Activated CD4-positive, alpha-beta memory T cell treated with anti-CD3 and anti-CD28 coated beads, Interleukin-2, amount 10 ng/mL, durations not matched to agents 7 days and 5 days (primary cell): Measurements from ENCODE around the gene LHFPL5. TPM values are rescaled to one million over a fixed set of nuclear protein-coding genes. Genes with fewer than 3 reads are reported as not detected.

Experiments
- CTCF ChIA-PET: fragments of 350-600 bp; sonication (Branson Sonifier 250); formaldehyde crosslinking; loops from one replicate; lab custom pipeline; 2021; ENCODE audit warnings: antibody characterized with exemption, inconsistent platforms; lab: Charles Lee
- POLR2A ChIA-PET: fragments of 350-600 bp; sonication (Branson Sonifier 250); formaldehyde crosslinking; loops from one replicate; lab custom pipeline; 2021; ENCODE audit warnings: antibody characterized with exemption; lab: Charles Lee
- DNase-seq: peaks from one replicate; pipeline ENCODE4 v3.0.0-alpha.2; 2020
- H3K27ac Mint-ChIP-seq: one replicate; pipeline ENCODE4 v1.8.0; 2021; ENCODE audit warnings: mild to moderate bottlenecking, mixed read lengths
- H3K27me3 Mint-ChIP-seq: one replicate; pipeline ENCODE4 v1.8.0; 2021; ENCODE audit warnings: mixed read lengths
- H3K36me3 Mint-ChIP-seq: one replicate; pipeline ENCODE4 v1.8.0; 2021; ENCODE audit warnings: low read depth, mixed read lengths
- H3K4me1 Mint-ChIP-seq: one replicate; pipeline ENCODE4 v1.8.0; 2021; ENCODE audit warnings: mixed read lengths
- H3K4me3 Mint-ChIP-seq: one replicate; pipeline ENCODE4 v1.8.0; 2021; ENCODE audit warnings: mild to moderate bottlenecking, mixed read lengths
- H3K9me3 Mint-ChIP-seq: one replicate; pipeline ENCODE4 v1.8.0; 2021; ENCODE audit warnings: mixed read lengths
- total RNA-seq, 2 experiments: library from RNA; stranded (reverse); gene quantifications; one replicate each; pipeline ENCODE4 v1.2.3, GENCODE V29; 2021

LHFPL5 gene
- total RNA-seq, 2 experiments from 2014 or later, result not detected

DNA sequence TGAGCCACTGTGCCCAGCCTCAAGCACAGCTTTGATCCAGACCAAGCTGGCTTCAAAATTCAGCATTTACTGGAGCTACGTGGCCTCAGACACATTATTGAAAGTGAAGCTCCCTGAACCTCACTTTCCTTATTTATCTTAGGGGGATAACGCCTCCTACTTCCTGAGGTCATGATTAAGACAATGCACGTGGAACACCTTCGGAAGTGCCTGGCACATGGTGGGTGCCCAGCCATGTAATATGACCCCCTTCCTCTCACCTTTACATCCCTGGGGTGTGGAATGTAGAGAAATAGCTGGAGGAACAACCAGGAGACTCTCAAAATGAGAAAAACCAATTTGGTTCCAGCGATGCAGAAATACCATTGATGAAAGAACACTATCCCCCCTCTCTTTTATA is 6.4 kb upstream of the LHFPL5 start:
- DNase-seq, result no peak
- Mint-ChIP-seq H3K27ac (no peak overlapping the region), H3K36me3 (no peaks in the 10 kb centered on the region), H3K4me3 (no peak overlapping the region), H3K9me3 (no peaks in the 10 kb centered on the region), H3K4me1 (no peaks in the 10 kb centered on the region), H3K27me3 (peaks cover 8% of the 10 kb centered on the region)
- ChIA-PET CTCF (no interaction called here), POLR2A (no interaction called here)

DNA sequence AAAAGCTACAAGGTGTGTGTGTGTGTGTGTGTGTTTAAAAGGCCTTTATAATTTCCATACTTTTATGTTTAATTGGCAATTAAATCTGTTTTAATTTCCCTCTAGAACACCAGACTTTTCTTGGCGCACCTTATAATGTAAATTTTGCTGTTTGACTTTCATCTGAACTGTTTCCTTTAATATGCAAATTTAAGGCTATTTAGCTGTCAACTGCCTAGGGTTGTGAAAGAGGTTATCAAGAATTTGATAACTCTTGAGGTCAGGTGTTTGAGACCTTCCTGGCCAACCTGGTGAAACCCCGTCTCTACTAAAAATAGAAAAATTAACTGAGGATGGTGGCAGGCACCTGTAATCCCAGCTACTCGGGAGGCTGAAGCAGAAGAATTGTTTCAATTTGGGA is 4.0 kb upstream of the LHFPL5 start:
- ChIA-PET POLR2A (no interaction called here), CTCF (no interaction called here)
- DNase-seq, result no peak
- Mint-ChIP-seq H3K36me3 (no peaks in the 10 kb centered on the region), H3K9me3 (no peaks in the 10 kb centered on the region), H3K4me1 (peaks cover 2% of the 10 kb centered on the region), H3K27me3 (peaks cover 12% of the 10 kb centered on the region), H3K4me3 (no peak overlapping the region), H3K27ac (no peak overlapping the region)

DNA sequence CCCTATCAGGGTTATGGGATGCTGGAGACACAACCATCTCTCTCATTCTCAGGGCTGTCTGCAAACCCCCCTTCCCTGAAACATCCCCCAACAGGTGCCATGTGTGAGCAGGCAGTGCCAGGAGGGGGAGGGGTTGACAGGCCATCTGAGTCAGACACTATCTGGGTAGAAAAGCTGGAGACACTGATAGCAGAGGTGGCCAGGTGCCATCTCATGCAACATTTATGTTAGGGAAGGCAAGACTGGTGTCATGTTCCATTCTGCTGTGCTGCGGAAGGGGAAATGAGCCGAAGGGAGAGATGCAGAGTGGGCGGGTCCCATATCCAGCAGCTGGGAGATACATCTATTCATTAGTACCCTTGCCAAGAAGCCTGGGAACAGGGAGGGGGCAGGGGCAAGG is 3.5 kb downstream of the LHFPL5 start:
- ChIA-PET POLR2A (no interaction called here), CTCF (no interaction called here)
- no peak overlapping the region for H3K4me3 Mint-ChIP-seq
- no peak overlapping the region for H3K27ac Mint-ChIP-seq
- no peak for DNase-seq
- peaks cover 7% of the 10 kb centered on the region for H3K27me3 Mint-ChIP-seq
- H3K9me3 Mint-ChIP-seq, result no peaks in the 10 kb centered on the region
- H3K4me1 Mint-ChIP-seq, result peaks cover 8% of the 10 kb centered on the region
- H3K36me3 Mint-ChIP-seq, result no peaks in the 10 kb centered on the region

DNA sequence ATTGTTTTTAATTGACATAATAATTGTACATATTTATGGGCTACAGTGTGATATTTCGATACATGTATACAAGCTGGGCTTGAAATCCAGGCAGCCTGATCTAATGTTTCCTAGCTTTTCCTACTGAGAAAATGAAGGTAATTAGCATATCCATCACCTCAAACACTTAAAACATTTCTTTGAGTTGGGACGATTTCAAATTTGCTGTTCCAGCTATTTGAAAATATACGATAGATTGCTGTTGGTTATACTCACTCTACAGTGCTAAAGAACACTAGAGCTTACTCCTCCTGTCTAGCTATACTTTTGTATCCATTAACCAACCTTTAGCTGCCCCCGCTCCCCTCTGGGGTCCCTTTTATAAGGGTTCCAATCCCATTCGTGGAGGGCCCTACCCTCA is 4.7 kb downstream of the LHFPL5 start:
- ChIA-PET POLR2A (no interaction called here), CTCF (no interaction called here)
- H3K4me3 Mint-ChIP-seq, result no peak overlapping the region
- no peaks in the 10 kb centered on the region for H3K9me3 Mint-ChIP-seq
- peaks cover 6% of the 10 kb centered on the region for H3K27me3 Mint-ChIP-seq
- H3K4me1 Mint-ChIP-seq, result peaks cover 7% of the 10 kb centered on the region
- no peak for DNase-seq
- H3K36me3 Mint-ChIP-seq, result no peaks in the 10 kb centered on the region
- no peak overlapping the region for H3K27ac Mint-ChIP-seq

DNA sequence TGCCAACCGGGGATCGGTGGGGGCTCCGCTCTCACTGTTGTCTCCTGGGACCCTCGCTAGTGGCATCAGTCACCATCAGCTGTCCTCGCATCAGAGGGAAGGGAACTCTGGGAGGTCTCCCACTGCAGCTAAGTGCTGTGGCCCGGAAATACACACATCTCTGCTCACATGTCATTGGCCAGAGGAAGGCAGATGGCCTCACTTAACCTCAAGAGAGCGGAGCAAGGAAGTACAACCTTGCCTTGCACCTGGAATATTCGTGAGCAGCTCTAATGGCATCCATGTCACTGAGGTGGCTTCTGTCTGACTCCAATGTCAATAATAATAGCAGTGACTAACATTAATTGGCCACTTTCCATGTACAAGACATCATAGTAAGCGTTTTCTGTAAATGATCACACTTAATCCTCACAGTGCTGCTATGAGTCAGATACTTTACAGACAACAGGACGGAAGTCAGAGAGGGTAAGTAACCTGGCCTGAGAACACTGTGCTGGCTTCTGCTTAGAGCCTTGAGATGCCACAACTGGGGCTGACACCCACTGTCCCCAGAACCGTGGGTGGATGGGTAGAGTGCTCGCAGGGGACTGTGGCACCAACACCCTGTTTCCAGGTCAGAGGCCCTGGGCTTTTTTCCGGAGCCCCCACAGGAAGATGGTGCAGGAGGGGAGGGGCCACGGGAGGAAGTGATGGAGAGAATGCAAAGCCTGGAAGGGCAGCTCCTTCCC is 6.0 kb downstream of the LHFPL5 start:
- peak overlapping the region; percentile 54 for H3K27ac Mint-ChIP-seq
- H3K4me1 Mint-ChIP-seq, result peaks cover 7% of the 10 kb centered on the region
- DNase-seq, result no peak
- CTCF ChIA-PET, result no interaction called here
- no peaks in the 10 kb centered on the region for H3K9me3 Mint-ChIP-seq
- POLR2A ChIA-PET, result no interaction called here
- peaks cover 3% of the 10 kb centered on the region for H3K27me3 Mint-ChIP-seq
- no peak overlapping the region for H3K4me3 Mint-ChIP-seq
- no peaks in the 10 kb centered on the region for H3K36me3 Mint-ChIP-seq

DNA sequence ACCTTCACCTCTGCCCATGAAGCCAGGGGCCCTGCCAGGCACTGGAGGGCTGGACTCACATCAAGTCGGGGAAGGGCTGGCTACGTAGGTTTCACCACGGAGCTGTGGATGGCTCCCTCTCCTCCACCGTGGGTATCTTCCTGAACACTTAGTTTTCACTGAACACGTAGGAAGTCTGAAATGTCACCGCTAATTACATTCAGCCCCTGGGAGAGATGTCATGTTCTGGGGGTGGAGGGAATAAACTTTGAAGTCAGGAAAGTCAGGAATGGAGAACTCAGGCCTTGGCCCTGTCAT is 6.5 kb downstream of the LHFPL5 start:
- no peak overlapping the region for H3K27ac Mint-ChIP-seq
- CTCF ChIA-PET, result interaction anchor here (0.6 kb wide), 1 partner anchor 278 kb away, joined by 3 read pairs; no protein-coding TSS in a partner anchor
- no peaks in the 10 kb centered on the region for H3K9me3 Mint-ChIP-seq
- no peaks in the 10 kb centered on the region for H3K27me3 Mint-ChIP-seq
- POLR2A ChIA-PET, result no interaction called here
- H3K36me3 Mint-ChIP-seq, result no peaks in the 10 kb centered on the region
- no peak overlapping the region for H3K4me3 Mint-ChIP-seq
- peaks cover 7% of the 10 kb centered on the region for H3K4me1 Mint-ChIP-seq
- no peak for DNase-seq

DNA sequence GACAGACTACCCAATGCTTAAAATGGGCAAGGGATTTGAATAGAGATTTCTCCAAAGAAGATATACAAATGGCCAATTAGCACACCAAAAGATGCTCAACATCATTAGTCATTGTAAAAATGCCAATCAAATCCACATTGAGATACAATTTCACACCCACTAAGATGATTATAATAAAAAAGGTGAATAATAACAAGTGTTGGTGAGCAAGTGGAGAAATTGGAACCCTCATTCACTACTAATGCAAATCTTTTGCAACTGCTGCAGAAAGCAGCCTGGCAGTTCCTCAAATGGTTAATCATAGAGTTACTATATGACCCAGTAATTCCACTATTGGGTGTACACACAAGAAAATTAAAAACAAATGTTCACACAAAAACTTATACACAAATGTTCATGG is 12.4 kb downstream of the LHFPL5 start:
- CTCF ChIA-PET, result no interaction called here
- DNase-seq, result no peak
- Mint-ChIP-seq H3K27me3 (no peaks in the 10 kb centered on the region), H3K9me3 (peaks cover 5% of the 10 kb centered on the region), H3K4me1 (no peaks in the 10 kb centered on the region), H3K36me3 (no peaks in the 10 kb centered on the region), H3K27ac (no peak overlapping the region), H3K4me3 (no peak overlapping the region)
- POLR2A ChIA-PET, result no interaction called here

DNA sequence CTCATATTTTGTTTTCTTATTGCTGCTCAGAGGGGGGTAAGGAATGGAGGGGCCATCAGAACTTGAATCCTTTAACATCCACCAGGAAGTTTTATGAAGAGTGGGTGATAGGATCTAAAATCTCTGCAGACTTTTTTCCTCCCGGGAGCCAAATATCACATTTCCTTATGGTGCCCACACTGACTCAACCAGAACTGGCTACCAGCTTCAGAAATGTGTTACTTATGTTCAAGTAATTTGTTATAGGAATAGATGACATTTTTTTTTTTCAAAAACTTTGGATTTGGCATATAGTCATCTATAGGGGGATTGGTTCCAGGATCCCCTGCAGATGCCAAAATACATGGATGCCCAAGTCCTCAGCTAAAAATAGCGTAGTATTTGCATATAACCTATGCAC is 18.4 kb downstream of the LHFPL5 start:
- H3K27me3 Mint-ChIP-seq, result no peaks in the 10 kb centered on the region
- H3K4me3 Mint-ChIP-seq, result no peak overlapping the region
- no peaks in the 10 kb centered on the region for H3K9me3 Mint-ChIP-seq
- H3K4me1 Mint-ChIP-seq, result no peaks in the 10 kb centered on the region
- POLR2A ChIA-PET, result no interaction called here
- DNase-seq, result no peak
- H3K36me3 Mint-ChIP-seq, result no peaks in the 10 kb centered on the region
- H3K27ac Mint-ChIP-seq, result no peak overlapping the region
- CTCF ChIA-PET, result no interaction called here

DNA sequence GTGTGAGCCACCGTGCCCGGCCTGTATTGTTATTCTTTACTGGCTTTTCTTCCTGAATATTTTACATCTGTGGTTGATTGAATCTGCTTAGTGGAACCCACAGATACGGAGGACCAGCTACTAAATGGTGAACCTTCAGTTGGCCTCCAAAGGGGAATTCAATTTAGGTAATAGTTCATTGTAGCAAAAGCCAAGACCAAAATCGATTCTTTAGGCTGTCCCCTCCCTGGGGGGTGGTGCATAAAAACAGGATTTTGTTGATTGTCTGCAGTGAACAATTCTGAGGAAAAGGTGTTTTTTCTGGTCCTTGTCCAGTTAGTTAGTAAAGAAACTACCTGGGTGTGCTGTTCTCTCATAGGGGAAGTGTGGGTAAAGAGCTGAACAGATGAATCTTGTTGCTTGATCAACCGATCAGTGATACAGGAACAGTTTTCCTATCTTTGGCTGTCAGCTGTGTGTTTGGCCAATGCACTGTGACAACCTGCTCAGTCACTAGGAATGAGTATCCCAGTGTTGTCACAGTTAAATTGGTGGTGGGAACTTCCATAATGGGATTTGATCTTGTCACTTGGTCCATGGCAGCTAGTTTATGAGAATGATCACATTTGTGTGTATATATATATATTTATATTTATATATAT is 19.5 kb downstream of the LHFPL5 start:
- no peak for DNase-seq
- H3K27me3 Mint-ChIP-seq, result no peaks in the 10 kb centered on the region
- H3K27ac Mint-ChIP-seq, result no peak overlapping the region
- H3K9me3 Mint-ChIP-seq, result no peaks in the 10 kb centered on the region
- no peak overlapping the region for H3K4me3 Mint-ChIP-seq
- ChIA-PET POLR2A (no interaction called here), CTCF (no interaction called here)
- H3K36me3 Mint-ChIP-seq, result no peaks in the 10 kb centered on the region
- no peaks in the 10 kb centered on the region for H3K4me1 Mint-ChIP-seq

DNA sequence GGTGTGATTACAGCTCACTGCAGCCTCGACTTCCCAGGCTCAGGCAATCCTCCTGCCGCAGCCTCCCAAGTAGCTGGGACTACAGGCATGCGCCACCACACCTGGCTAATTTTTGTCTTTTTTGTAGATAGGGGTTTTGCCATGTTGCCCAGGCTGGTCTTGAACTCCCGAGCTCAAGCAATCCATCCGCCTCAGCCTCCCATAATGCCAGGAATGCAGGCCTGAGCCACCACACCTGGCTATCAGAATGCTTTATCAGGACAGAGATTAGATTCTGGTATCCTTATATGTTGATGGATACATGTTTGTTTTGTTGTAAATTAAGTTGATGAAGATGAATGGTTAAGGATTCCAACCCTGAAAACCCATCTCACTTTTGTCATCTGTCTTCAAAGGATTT is 24.2 kb downstream of the LHFPL5 start:
- POLR2A ChIA-PET, result no interaction called here
- no peak for DNase-seq

DNA sequence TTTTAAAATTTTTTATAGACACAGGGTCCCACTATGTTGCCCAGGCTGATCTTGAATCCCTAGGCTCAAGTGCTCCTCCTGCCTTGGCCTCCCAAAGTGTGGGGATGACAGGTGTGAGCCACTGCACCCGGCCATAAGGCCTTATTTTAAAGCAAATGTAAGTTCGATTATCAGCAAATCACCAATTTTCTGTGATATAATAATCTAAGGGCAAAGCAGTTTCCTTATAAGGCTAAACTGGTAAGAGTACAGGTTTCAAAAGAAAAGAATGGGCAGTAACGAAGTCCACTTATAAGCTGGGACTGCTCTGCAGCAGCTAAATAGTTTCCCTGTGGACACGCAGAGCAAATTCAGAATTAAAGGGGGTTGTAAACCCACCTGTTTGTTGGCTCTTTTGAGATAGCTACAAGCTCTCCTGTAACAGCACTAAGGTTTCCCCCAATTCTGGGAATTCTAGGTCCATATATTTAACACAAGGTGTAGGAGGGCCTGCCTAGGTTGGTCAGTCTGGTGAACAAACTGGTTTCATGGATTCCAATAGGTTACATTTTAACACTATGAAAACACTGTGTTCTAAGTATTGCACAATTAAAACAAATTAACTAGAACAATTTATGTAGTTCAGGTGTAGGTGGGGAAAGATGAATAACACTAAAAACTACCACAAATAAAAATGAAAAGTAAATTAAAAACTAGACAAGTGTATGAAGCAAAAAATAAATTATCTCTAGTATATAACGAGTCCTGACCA is 26.3 kb downstream of the LHFPL5 start:
- Mint-ChIP-seq H3K4me1 (no peaks in the 10 kb centered on the region), H3K4me3 (no peak overlapping the region)
- CTCF ChIA-PET, result no interaction called here

More for the DNA sequence above, 24.2 kb downstream of the LHFPL5 start:
- CTCF ChIA-PET, result no interaction called here
- Mint-ChIP-seq H3K4me3 (no peak overlapping the region), H3K9me3 (no peaks in the 10 kb centered on the region), H3K36me3 (peaks cover 15% of the 10 kb centered on the region), H3K27me3 (no peaks in the 10 kb centered on the region), H3K4me1 (no peaks in the 10 kb centered on the region), H3K27ac (no peak overlapping the region)

DNA sequence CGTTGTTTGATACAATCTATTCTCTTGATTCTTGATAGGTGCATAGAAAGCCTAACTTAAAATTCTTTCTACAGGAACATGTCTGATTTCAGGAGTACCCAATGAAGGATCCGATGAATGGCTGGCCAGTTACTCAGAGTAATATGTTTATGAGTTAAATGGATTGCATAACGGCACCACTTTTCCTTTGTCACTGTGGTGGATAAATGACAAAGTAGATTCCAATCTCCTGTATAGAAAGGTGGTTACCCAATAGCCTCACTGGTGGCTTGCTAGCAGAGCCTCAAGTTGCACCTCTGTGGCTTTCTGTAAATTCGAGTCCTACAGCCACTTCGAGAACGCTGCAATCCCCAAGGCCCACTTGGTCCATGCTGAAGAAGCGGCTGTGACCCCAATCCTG is 28.4 kb downstream of the LHFPL5 start:
- H3K9me3 Mint-ChIP-seq, result no peaks in the 10 kb centered on the region
- CTCF ChIA-PET, result no interaction called here
- no peak for DNase-seq
- peaks cover 48% of the 10 kb centered on the region for H3K36me3 Mint-ChIP-seq
- no peaks in the 10 kb centered on the region for H3K4me1 Mint-ChIP-seq
- H3K27me3 Mint-ChIP-seq, result no peaks in the 10 kb centered on the region
- POLR2A ChIA-PET, result no interaction called here
- no peak overlapping the region for H3K4me3 Mint-ChIP-seq
- no peak overlapping the region for H3K27ac Mint-ChIP-seq

More for the DNA sequence above, 26.3 kb downstream of the LHFPL5 start:
- no peak for DNase-seq
- Mint-ChIP-seq H3K9me3 (no peaks in the 10 kb centered on the region), H3K27me3 (no peaks in the 10 kb centered on the region), H3K36me3 (peaks cover 34% of the 10 kb centered on the region), H3K27ac (no peak overlapping the region)
- POLR2A ChIA-PET, result no interaction called here

DNA sequence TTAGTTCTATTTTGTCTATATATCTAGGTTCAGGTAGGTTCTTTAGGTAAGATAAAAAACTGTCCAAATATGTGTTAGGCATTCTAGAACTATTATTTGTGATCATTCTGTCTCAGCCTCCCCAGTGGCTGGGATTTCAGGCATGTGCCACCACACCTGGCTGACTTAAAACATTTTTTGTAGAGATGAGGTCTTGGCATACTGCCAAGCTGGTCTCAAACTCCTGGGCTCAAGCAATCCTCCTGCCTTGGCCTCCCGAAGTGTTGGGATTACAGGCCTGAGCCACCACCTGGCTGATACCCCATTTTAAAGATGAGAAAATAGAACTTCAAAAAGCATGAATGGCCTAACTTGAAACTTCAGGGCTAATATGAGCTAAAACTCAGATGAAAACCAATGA is 33.9 kb downstream of the LHFPL5 start:
- H3K4me1 Mint-ChIP-seq, result no peaks in the 10 kb centered on the region
- CTCF ChIA-PET, result interaction anchor here (1.9 kb wide), 1 partner anchor 14 kb away, joined by 4 read pairs; no protein-coding TSS in a partner anchor
- POLR2A ChIA-PET, result no interaction called here
- no peak overlapping the region for H3K27ac Mint-ChIP-seq
- DNase-seq, result no peak
- H3K36me3 Mint-ChIP-seq, result peaks cover 64% of the 10 kb centered on the region
- no peaks in the 10 kb centered on the region for H3K9me3 Mint-ChIP-seq
- H3K4me3 Mint-ChIP-seq, result no peak overlapping the region
- H3K27me3 Mint-ChIP-seq, result no peaks in the 10 kb centered on the region
